Inferior parietal cortex (tissue), 1 donor: Measurements from ENCODE around the gene C10orf53.

Experiments used
- DNase-seq: peaks from one replicate; pipeline ENCODE4 v3.0.0-alpha.2; 2016; ENCODE audit errors: extremely low spot score

Gene C10orf53, protein sequence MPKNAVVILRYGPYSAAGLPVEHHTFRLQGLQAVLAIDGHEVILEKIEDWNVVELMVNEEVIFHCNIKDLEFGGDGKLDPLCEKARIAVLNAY

DNA sequence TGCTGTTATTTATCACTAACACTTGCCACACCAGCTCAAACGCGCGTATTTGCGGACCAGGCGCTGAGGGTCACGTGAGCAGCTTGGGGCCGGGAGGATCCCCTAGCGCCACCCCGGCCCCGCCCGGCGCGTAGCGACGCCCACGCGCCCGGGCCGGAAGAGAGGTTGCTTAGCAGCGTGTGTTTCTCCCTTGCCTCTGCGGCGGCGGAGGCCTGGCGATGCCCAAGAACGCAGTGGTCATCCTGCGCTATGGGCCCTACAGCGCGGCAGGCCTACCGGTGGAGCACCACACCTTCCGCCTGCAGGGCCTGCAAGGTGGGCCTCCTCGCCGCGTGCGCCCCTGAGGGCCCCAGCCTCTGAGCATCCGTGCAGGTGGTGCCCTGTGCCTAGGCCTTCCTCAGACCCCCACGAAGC is at the start of gene C10orf53:
TSS of gene C10orf53 (plus strand) at position 172 of the 414 bp plus-strand sequence. CDS start at position 219, 47 bp downstream.
- DNase-seq: peak; percentile 51

DNA sequence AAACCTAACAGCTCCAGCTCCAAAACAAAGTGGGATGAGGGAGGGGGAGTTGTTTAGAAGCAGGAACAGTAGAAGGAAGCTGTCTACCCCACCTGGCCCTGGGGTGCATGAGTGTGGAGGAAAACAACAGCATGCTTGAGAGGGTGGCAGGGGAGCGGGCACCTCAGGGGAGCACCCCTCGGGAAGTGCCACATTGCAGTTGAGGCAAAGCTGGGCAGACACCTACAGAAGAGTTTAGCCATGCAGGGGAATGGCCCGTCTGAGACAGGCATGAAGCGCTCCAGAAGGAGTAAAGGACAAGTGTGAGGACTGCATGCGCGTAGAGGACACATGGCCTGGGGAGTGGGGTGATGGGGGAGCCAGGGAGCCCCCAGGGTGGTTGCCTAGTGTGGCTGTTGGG is 47.5 kb upstream of the C10orf53 start:
- DNase-seq: no peak

DNA sequence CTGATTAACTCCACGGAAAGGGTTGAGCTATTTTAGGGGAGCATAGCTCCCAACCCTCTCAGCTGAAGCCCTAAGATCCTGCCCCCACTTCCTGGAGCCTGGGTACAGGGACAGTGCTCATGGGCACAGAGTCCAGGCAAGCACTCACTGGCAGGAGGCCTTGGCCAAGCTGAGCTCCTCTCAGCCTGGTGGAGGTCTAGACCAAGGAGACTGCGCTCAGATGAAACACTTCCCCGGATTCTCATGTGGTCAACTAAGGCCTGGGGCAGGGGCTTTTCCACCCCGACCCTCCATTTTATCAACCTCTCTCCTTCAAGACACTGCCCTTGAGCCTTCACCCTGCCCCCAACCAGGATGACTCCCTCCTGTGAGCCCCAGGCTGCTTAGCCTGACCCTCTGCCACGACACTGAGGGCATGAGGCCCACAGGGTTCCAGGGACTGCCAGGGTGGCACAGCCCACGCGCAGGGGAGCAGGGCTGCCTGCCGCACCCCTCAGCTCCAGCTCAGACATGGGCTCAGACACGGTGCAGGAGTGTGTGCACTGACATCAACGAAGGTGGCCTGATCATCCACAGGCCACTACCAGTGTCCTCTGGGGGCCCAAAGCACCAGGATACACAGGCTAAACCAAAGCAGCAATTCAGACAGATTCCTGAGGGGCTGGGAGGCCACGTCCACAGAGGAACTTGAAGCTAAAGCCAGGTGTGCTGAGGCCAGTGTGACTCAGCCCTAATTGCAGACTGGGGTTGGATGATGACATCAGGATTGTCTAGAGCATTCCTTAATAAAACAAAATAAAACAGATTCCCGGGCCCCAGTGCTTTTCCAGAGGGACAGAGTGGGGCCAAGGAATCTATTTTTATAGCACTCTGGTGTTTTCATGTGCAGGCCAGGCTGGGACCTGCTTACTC is 46.8 kb upstream of the C10orf53 start:
- no peak for DNase-seq

DNA sequence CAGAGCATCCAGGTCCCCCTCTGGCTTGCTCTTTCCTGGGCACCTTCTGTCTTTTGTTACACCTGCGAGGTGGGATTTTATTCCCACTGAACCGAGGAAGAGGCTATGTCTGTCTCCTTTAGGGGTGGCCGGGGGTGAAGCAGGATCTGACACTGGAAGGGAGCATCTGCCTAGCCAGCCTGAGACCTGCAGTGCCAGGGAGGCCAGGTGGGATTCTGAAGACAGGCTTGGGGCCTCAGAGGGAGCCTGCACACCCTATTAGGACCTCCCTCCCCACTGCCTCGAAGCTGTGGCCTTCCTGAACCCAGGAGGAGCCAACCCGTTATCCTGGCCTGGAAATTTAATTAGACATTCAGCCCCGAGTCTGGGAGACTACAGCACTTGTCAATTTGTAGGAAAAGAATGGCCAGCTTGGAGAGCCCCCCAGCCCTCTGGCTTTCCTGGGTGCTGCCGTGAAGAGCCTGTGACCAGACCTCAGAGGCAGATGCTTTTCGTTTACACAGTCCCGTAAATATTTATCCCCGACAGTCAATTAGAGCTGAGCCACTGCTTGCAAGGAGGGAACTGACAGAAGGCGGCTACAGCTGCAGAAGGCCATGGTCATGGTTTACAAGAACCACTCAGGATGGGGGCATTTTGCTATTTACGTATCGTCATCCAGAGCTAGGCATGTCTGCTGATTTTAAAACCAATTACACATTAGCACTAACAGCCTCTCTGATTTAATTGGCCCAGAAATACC is 46.0 kb upstream of the C10orf53 start:
- no peak for DNase-seq

DNA sequence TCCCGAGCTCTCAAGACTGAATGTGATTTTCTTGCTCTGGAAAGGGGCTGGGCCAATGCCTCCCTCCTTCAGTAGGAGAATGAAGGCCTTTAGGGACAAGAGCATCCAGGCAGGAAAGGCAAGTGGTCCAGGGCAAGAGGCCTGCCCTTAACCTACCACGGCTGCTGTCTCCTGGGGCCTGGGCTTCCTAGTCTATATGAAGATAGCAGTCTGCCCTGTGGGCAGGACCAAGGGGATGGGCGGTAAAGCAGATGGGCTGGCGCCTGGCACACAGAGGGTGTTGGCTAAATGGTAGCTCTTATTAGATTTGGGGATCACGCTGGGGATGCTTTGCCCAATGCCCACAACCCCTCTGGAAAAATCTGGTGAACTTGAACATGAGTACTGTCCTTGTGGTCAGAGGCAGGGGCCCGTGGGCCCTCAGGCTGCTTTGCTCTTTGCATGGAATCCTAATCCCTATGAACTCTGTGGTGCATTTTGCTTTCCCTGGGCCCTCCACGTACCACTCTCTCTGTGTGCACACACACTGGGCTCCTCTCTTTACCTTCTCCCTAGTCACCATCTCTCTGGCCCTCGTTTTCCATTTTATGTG is 45.3 kb upstream of the C10orf53 start:
- no peak for DNase-seq

DNA sequence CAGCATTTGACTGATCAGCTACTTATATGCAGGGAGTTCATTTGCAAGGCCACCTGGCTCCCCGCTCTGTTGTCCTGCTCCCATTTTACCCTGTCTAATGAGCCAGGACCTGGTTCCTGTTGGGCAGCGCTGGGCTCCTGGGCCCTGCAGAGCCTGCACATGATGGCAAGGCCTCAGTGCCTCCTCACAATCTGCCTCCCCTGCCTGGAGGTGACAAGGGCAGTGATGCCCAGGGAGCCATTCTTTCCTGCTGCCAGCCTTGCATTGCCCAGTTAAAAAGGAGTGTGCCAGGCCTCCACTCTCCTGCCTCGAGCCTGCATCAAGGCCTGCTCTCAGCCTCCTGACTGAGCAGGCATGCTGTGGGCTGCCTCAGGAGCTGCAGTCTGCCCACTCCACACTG is 37.1 kb upstream of the C10orf53 start:
- no peak for DNase-seq

DNA sequence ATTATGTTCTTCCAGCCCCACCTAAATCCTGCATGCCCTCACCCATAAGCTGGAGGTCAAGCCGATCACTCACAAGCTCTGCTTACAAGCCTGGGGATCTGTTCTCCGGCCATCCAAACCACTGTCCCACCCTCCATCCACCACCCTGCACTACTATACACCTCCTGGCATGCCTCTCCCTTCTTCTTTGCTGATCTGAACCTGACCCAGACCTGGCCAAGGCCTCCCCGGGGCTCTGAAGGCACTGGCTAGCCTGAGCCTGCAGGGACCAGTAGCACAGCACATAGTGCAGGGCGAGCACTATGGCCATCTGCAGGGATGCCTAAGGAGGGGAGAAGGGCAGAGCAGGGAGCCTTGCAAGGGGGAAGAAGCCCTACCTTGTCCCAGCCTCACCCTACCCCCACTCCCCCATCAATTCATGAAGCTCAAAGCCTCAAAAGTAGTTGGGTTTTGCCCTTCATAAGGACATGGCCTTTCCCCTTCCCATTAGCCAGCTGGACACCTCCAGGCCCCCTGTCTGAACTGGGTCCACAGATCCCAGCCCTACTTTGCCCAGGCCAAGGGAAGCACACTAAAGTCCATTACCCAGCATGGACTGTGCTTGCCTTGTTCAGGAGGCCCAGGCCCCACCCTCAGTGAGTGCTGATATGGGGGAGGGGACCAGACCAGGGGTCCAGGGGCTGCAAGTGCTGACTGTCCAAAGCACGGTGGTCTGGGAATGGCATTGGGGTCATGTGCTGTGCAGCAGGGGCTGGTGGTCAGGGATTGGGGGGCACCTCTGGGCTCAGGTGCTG is 36.0 kb upstream of the C10orf53 start:
- no peak for DNase-seq

DNA sequence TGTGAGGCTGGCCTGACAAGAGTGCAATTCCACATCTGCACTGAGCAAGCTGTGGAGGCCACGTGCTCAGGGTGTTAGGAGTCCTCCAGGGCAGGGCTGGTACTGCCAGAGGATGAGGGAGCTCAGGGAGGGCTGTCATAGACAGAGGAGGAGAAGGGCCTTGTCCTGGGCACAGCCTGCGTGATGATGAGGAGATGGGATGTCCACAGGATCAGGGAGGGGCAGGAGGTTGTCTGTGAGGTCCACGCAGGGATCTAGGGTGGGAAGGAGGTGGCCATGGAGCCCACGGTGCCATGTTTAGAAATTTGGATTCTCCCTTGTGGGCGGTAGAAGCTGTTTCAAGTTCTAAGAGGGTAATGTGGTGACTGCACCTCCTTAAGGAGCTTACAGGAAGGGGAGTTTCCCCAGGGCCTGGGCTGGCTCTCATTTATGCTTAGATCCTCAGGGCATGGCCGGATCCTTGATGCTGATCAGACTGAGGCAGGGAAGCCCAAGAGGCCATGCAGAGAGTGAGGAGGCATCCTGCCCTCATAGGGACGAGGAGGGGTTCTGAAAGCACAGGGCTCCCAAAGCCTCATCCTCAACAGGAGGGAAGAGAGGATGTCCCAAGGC is 35.3 kb upstream of the C10orf53 start:
- DNase-seq: no peak

DNA sequence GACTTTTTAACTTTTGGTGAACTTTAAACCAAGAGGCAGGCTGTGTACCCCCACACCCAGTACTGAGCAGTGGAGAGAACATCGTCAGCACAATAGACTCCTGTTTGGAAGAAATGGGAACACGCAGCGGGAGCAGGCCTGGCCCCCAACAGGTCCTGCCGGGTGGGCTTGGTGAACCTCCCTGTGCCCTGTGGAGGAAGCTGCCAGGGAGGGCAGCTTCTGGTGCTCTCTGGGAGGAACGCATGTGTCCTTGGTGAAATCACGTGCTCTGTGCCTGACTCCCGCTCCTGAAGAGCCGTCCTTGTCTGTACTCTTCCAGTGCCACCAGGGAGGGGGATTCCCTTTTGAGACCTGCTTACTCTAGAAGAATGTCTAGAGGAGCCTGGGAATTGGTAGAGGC is 34.0 kb upstream of the C10orf53 start:
- DNase-seq: no peak

DNA sequence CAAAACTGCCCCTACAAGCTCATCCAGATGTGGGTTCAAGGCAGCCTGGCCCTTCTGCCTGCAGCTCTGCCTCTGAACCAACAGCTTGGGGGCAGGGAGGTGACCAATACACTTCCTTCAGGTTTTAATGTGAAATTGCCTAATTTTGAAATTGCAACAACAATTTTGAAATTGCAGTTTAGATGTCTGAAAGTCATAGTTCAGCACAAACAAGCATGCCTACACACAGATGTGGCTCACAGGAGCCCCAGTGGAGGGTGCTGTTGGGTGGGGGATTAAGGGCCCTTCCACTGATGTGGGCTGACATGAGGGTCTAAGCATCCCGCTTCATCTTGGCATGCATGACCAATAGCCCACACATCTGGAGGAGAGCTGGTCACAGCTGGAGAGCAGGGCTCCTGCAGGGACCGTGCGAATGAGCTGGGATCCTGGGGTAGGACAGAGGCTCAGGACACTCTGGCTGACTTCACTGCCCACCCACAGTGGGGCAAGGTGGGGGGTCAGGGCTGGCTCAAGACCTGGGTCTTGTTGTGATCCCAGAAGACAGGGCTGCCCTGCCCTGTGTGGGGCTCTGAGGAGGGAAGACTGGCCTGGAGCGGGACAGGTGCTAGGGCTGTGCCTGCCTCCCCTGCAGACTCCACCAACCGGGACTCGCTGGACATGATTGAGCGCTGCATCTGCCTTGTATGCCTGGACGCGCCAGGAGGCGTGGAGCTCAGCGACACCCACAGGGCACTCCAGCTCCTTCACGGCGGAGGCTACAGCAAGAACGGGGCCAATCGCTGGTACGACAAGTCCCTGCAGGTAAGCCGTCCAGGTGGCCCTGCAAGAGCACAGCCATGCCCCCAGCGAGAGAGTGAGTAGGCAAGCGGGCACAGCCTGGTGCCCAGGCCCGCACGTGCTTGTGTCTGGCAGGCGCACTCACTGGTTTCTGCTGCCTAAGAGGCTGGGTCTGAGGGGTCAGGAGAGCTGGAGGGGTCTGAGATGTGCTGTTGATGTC is 33.3 kb upstream of the C10orf53 start:
- DNase-seq: no peak

DNA sequence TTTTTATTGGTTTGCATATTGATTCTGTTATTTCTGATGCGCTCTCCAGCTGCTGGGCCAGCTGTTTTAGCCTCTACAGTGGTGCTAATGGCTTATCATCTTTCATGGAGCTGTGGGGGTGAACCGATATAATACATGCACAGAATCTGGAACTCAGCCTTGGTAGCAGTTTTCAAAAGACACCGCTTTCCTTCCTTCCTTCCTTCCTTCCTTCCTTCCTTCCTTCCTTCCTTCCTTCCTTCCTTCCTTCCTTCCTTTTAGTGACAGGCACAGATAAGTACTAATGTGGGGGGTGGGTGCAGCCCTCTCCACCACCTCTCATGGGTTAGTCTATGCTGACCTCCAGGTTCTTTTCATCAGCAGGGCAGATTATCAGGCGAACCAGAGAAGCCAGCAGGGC is 31.9 kb upstream of the C10orf53 start:
- DNase-seq: no peak

DNA sequence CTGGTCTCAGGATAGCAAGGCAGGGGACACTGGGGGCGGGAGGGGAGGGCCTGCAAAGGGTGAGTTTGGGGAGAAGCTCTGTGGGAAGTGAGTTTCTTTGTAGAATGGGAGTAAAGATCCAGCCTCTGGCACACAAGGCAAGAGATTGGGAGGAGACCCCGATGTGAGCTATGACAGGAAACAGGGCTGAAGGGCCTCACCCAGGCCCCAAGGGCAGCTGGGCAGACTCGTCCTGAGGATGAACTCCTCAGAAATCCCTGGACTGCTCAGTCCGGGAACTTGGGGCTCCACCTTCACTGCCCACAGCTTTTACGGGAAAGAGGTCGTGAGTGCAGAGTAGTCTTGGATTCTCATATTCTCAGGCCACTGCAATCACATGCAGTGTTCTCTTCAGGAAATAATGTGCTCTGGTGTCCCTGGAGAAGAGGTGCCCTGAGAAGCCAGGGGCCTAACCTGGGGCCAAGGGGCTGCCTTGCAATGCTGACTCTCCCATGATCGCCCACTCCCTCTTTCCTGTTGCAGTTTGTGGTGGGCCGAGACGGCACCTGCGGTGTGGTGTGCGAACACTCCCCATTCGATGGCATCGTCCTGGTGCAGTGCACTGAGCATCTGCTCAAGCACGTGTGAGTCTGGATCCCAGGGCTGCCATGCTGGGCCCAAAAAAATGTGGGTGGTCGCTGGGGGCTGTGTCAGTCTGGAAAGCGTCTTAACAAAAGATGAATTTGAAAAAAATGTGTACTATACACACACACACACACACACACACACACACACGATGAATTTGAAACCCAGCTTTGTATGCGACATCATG is 31.3 kb upstream of the C10orf53 start:
- no peak for DNase-seq

DNA sequence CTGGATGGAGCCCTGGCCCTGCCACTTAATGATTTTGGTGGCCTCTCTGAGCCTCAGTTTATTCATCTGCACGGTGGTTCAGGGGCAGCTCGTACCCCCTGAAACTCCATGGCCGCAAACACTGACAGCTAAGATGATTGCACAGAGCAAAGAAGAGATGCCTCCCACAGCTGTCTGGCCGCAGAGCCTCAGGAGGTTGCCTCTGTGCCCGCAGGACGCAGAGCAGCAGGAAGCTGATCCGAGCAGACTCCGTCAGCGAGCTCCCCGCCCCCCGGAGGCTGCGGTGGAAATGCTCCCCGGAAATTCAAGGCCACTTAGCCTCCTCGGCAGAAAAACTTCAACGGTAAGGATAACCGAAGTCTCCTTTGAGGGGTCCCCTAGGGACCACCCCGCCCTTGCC is 30.2 kb upstream of the C10orf53 start:
- no peak for DNase-seq

DNA sequence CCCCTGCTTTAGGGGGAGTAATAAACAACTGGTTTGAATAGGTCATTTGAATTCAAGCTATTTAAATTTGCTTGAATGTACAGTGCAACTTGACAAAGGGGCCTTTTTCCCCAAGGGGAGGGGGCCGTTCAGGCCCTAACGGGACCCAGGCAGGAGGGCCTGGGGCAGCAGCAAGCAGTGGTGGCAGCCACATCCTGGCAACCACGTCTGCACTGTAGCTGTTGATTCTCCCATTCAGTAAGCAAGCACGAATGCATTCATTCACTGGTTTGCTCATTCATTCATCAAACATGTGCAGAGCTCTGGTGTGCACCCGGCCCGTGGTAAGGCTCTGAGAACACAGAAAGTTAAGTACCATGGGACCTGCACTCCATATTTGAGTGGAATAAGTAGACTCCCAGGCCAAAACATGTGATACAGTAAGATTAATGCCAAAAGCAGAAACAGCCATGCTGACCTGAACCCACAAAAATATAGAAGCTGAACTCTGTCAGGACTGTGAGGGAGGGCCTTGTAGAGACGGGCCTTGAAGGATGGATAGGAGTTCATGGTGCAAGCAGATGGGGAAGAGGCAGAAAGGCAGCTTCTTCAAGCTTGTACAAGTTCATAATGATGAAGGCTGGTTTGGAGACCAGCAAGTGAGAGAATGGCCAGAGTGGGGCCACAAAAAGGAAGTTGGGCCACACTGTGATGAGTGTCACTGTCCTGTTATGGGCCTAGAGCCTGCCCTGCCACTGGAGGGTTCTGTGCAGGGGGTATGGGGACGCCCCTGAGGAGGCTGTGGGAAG is 29.3 kb upstream of the C10orf53 start:
- no peak for DNase-seq

DNA sequence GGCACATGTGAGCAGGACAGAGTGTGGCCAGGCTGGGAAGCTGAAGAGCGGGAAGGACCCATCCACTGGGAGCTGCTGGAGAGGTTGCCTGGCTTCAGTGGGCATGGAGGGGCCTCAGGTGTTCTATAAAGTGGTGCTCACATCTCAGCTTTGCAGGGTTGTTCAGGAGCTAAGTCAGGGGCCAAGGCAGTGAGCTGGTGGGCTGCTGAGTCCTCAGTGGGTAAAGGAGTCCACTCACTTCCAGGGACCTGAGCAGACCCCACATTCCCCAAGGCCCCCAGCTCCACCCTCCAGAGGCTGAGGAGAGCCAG is 28.8 kb upstream of the C10orf53 start:
- DNase-seq: no peak

DNA sequence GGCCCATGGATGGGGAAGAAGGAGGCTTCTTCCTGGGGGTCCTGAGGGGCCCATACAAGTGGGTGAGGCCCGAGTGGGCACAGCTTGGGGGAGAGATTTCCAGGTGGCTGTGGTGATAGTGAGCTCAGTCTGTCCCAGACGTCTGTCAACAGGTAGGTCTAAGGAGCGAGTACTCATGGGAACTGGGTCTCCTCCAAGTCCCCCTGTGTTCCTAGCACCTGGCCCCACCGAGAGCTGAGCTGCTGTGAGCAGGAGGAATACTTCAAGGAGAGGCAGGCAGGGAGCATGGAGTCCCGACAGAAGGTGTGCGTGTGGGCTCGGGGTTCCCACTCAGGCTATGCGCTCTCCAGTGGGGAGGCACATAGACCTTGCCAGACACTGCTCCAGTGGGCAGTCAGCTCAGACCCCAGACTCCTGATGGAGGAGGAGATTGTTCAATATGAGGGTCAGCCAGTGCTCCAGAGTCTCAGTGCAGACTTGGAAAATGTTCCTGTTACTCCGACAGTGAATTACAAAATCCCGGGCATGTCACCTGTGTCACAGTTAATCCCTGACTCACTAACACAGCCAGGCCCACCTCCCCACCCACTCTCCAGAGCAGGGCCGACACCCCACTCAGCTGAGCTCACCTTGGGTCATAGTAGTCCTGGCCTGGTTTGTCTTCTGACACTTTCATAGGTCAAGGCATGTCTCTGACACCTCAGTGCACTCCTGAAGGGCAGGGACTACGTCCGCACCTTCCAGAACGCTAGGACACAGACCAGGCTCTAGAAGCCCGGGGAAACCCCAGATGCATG is 28.2 kb upstream of the C10orf53 start:
- no peak for DNase-seq

DNA sequence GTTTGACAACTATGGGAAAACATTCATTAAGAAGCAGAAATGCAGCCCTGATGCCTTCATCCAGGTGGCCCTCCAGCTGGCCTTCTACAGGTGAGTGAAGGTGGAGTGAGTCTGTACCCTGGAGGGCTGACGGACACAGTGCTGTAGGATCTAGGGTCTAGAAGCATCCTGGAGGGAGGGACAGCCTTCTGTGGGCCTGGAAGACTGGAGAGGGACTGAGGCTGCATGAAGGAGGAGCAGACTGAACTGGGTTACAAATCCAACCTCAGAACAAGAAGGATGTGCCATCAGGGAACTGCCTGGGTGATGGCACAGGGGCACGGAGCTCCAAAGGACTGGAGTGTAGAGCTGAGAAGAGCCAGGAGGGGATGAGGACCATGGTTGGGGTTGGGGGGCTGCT is 27.5 kb upstream of the C10orf53 start:
- no peak for DNase-seq
